22Rv1 (cell line): Measurements from ENCODE around the gene SORCS2.

ENCODE experiments used
- CTCF ChIP-seq: fragments of 450-650 bp; IDR thresholded peaks from 2 replicates; pipeline ENCODE4 v1.5.1; 2017; ENCODE audit warnings: mild to moderate bottlenecking
- ZFX ChIP-seq: fragments of 450-650 bp; IDR thresholded peaks from 2 replicates; pipeline ENCODE4 v1.6.1; 2017; ENCODE audit warnings: antibody characterized with exemption, borderline replicate concordance

GRCh38 chr4:7356667-7357310 lies 164.5 kb downstream of the SORCS2 start:
- no peak for TF ChIP-seq CTCF
- TF ChIP-seq ZFX = no peak
